WI38 (cell line): ENCODE measurements around the gene TTC31.

ENCODE experiments used
- H3K4me3 ChIP-seq: 2 replicates; pipeline ENCODE4 v1.5.1; 2011; ENCODE audit warnings: low read depth, mild to moderate bottlenecking, control low read depth, low read length
- TF ChIP-seq, protein P1 (sequence below): IDR thresholded peaks from 2 replicates; pipeline ENCODE4 v1.5.1; 2012; ENCODE audit warnings: low read depth, mild to moderate bottlenecking, control low read depth, low read length

Gene TTC31

GRCh38 chr2:74448771-74449170 lies 34.1 kb upstream of the TTC31 start:
- TF ChIP-seq, protein P1, sequence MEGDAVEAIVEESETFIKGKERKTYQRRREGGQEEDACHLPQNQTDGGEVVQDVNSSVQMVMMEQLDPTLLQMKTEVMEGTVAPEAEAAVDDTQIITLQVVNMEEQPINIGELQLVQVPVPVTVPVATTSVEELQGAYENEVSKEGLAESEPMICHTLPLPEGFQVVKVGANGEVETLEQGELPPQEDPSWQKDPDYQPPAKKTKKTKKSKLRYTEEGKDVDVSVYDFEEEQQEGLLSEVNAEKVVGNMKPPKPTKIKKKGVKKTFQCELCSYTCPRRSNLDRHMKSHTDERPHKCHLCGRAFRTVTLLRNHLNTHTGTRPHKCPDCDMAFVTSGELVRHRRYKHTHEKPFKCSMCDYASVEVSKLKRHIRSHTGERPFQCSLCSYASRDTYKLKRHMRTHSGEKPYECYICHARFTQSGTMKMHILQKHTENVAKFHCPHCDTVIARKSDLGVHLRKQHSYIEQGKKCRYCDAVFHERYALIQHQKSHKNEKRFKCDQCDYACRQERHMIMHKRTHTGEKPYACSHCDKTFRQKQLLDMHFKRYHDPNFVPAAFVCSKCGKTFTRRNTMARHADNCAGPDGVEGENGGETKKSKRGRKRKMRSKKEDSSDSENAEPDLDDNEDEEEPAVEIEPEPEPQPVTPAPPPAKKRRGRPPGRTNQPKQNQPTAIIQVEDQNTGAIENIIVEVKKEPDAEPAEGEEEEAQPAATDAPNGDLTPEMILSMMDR = no peak
- H3K4me3 ChIP-seq = no peak overlapping the region

DNA sequence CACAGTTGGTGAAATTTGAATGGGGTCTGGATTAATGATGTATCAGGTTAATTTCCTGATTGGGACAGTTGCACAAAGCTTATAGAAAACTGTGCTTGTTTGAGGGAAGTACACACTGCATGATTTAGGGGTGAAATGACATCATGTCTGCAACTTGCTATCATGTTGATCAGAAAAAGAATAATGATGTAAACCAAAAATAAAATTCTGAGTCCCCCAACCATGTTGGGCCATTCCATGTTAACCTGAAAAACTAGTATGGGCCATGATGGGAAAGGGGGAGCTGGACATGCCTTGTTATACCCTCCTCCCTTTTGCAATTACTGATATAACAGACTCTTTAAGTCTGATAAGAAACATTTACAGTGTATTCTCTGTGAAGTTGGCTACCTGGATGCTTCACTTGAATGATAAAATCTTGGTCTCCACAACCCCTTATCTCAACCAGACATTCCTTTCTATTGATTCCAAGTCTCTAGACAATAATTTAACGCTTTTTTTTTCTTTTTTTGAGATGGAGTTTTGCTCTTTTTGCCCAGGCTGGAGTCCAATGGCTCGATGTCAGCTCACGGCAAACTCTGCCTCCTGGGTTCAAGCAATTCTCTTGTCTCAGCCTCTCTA lies 32.2 kb upstream of the TTC31 start:
- no peak overlapping the region for H3K4me3 ChIP-seq
- TF ChIP-seq, protein P1 = no peak

DNA sequence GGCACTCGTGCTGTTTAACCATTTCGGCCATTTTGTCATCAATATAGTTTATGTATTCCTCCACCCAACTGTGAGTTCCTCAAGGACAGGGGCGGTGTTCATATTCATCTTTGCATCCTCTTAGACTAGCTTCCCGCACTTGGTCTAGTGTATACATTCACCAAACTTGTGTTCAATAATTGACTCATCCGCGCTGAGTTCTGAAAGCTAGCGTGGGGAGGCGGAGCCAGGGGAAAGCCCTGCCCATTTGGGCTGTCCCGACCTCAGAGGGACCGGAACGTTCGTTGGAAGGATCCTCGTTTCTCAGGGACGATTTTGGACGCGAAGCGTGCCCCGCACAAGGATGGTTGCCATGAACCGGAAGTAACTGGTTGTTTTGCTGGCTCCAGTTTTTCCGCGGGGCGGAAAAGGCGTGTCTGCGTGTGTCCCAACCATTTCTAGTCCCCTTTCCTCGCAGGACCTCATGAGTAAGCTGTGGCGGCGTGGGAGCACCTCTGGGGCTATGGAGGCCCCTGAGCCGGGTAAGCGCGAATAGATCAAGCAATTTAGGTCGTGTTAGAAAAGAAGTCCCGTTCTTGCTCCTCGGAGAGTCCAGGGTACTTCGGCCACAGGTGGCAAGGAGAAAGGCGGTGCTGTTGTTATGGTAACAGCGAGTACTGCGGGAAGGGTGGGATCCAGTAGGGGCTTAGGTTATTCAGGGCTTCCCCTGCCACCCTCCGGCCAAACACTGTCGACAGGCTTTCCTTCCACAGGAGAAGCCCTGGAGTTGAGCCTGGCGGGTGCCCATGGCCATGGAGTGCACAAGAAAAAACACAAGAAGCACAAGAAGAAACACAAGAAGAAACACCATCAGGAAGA lies 28.0 kb upstream of the TTC31 start, which contains the start of gene INO80B:
TSS of gene INO80B (plus strand) at position 434 of the 858 bp plus-strand sequence. CDS start at position 464, 30 bp downstream.
- TF ChIP-seq, protein P1 = no peak
- H3K4me3 ChIP-seq = peak within 1 kb of the TSS; percentile 72

DNA sequence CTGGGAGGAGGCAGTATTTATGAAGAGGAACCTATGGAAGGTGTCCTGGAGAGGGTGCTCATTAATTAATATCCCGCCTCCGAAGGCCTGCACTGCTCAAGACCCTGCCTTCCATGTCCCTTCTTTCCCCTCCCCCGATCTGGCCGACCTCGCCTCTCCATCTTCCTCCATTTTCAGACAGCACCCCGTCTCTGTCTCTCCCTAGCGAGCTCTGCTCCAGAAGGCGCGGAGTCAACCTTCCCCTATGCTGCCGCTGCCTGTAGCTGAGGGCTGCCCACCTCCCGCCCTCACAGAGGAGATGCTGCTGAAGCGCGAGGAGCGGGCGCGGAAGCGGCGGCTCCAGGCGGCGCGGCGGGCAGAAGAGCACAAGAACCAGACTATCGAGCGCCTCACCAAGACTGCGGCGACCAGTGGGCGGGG lies 25.7 kb upstream of the TTC31 start:
- TF ChIP-seq, protein P1 = no peak
- peak overlapping the region; percentile 70 for H3K4me3 ChIP-seq

GRCh38 chr2:74457549-74458131 lies 25.2 kb upstream of the TTC31 start:
- TF ChIP-seq, protein P1 = no peak
- peak overlapping the region; percentile 70 for H3K4me3 ChIP-seq

GRCh38 chr2:74458132-74458937 lies 24.5 kb upstream of the TTC31 start, which contains the start of gene WBP1:
Gene WBP1, plus strand, starts transcription at chr2:74458438. Its CDS starts 165 bp downstream, at chr2:74458603.
- TF ChIP-seq, protein P1 = no peak
- peak within 1 kb of the TSS; percentile 79 for H3K4me3 ChIP-seq
